ENCODE results near the gene NSMCE1.
"Not testable (repeated sequence)": the region's sequence is repeated elsewhere in the genome, so short reads cannot be mapped to it uniquely, and the experiment has no call there.

The NSMCE1 gene

DNA sequence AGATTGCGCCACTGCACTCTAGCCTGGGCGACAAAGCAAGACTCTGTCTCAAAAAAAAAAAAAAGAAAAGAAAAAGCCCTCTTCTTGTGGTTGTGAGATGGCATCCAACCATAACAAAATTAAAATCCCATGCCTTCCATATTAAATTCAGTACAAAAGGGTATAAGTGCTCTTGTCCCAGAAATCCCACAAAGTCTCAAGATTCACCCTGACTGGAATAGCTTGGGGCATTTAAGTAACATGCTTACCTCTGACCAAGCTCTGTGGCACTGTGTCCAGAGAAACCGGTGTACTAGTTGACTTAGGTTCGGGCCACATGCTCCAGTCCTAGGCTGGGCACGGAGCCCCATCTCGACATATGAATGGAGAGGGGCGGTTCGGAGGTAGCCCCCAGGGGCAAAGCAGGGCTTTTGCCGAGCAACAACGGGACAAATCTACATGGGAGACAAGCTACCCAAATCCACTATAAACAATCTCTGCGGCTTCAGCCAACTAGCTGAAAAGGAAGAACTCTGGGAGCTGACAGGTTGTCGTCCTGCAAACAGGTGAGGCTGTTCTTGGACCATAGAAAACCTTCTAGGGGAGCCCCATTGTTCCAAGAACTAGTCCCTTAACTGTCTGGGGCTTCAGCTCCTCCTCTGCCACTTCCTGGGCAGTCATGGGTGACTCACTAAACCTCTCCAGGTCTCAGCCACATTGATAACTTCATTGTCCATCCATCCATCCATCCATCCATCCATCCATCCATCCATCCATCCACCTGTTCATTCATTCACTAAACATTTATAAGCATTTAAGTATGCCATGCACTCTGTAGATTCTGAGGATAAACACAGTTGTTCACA lies 34.9 kb upstream of the NSMCE1 start:
- no peak for DNase-seq (ENCODE audit: low read depth)

DNA sequence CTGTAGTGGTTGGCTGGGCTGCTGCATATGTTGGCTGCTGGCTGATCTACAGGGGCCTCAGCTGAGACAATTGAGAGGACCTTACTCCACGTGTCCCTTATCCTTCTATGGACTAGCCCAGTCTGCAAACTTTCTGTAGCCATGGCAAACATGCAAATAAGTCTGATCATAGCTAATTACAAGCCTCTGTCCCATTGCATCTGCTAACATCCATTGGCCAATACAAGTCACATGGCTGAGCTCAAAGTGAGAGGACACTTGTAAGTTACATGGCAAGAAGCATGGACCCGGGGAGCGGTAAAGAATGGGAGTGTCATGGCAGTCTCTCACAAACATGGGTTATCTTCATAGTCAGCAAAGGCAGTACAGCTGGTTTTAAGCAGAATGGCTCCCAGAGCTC lies 33.6 kb upstream of the NSMCE1 start:
- no peak for DNase-seq (ENCODE audit: low read depth)

DNA sequence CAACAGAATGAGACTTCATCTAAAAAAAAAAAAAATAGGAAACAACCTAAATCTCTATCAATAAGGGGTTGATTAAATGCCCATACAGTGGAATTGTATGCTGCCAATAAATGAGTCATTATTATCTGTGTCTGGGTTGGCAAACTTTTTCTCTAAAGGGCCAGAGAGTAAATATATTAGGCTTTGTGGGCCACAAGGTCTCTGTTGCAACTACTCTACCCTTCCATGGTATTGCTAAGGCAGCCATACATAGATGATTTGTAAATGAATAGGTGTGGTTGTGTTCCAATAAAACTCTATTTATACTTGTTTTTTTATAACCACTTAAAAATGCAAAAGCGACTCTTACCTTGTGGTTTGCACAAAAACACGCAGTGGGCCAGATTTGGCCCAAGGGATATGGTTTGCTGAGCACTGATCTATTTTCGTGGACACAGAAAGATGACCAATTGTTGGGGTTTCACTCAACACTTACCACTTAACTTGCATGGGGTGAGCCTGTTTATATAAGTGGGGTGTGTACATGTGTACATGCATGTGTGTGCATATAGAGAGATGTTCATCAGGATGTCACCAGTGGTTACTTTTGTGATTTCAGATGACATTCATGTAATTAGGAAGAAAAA lies 32.8 kb upstream of the NSMCE1 start:
- no peak for DNase-seq (ENCODE audit: low read depth)

DNA sequence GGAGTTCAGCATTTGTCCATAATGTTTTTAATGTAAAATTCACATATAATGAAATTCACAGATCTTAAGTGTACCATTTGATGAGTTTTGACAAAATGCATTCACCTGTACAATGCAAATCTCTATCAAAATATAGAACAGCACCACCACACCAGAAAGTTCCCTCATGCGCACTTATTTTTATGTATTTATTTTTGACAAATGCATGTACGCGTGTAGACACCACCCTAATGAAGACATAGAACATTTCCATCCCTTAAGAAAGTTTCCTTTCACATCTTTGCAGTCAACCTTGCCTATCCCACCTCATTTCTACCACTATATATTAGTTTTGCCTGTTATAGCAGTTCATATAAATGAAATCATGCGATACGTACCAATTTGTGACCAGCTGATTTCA lies 29.6 kb upstream of the NSMCE1 start:
- no peak for DNase-seq (ENCODE audit: low read depth)

DNA sequence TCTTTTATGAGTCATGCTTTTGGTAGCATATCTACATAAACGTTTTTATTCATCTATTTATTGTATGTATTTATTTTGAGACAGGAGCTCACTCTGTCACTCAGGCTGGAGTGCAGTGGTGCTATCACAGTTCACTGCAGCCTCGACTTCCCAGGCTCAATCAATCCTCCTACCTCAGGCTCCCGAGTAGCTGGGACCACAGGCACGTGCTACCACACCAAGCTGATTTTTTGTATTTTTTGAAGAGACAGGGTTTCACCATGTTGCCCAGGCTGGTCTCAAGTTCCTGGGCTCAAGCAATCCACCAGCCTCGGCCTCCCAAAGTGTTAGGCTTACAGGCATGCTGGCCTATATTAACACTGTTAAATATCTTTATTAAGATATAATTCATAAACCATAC lies 24.8 kb upstream of the NSMCE1 start:
- DNase-seq (ENCODE audit: low read depth) = no peak

DNA sequence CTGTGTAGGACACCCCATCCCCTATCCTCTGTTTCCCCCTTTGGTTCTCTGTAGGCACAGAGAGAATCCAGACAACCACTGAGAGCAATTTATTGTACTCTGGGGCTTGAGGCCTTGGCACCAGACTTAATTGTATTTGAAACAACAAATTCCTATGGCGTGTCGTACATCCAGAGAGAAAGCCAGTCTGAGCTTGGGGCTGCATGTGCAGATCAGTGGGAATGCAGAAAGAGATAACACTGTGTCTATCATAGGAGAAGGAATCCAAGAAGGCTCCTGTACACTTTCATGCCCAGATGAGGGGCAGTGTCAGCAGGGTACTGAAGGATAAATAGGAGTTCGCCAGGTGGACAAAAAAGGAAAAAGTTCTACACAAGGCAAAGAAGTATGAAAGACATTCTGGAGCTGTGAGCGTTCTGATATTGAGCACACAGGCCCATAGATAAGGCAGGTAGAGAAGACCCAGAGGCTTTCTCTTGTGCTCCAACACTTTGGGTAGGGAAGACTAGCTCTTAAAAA lies 23.2 kb upstream of the NSMCE1 start:
- DNase-seq (ENCODE audit: low read depth) = no peak

DNA sequence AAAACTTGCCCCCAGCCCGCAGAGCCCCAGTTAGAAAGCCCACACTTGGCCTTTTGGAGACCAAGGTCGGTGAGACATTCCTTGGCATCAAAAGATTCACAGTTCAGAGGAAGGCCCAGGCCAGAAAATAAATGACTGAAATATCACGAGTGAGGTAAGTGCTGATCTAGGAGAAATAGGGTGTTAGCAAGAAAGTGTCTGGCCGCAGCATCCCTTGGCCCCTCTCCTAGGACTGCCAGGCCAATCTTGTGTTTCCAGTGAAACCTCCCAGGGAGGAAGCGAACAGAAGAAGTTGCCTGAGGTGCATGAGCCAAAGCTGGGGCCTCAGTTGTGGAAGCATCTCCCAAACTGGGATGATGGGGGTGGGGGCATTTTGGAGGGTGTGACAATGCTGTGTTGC lies 22.5 kb upstream of the NSMCE1 start:
- DNase-seq (ENCODE audit: low read depth) = no peak

DNA sequence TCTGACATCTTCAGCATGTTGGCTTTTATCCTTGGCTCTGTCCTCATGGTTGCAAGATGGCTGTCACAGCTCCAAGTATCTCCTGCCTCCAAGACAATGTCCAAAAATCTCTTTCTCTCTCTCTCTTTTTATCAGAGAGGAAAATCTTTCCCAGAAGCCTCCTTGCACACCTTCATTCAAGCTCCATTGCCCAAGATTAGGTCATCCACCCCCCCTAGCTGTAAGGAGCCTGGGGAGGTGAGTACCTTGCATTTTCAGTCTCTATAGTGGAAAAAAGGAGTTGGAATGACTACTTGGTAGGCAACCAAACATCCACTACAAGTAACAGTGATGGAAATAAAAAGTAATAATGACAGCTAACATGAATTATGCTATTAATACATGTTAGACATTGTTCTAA lies 22.0 kb upstream of the NSMCE1 start:
- no peak for DNase-seq (ENCODE audit: low read depth)

DNA sequence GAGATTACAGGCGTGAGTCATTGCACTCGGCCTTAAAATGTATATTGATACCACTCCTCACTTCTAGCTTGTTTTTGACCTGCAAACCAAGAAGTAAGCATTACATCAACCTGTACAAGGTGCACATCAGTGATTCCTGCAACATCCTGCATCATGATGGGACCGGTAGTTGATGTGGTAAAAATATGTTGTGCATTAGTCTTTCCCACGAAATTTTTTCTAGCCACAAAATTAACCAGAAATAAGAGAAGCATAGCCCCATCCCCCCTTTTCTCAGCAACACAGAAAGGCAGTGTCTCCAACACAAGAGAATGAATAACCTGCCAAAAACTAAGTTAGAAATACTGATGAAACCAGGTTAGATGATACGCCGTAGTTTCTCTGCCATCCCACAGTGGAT lies 21.1 kb upstream of the NSMCE1 start:
- DNase-seq (ENCODE audit: low read depth) = no peak

DNA sequence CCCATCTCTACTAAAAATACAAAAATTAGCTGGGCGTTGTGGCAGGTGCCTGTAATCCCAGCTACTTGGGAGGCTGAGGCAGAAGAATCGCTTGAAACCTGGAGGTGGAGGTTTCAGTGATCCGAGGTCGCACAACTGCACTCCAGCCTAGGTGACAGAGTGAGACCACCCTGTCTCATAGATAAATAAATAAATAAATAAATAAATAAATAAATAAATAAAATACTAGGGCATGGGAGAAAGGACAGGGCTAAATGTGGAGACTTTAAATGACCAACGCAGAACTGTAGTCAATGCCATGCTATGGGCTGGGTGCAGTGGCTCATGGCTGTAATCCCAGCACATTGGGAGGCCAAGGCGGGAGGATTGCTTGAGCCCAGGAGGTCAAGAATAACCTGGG lies 19.7 kb upstream of the NSMCE1 start:
- DNase-seq (ENCODE audit: low read depth) = not testable (repeated sequence)

DNA sequence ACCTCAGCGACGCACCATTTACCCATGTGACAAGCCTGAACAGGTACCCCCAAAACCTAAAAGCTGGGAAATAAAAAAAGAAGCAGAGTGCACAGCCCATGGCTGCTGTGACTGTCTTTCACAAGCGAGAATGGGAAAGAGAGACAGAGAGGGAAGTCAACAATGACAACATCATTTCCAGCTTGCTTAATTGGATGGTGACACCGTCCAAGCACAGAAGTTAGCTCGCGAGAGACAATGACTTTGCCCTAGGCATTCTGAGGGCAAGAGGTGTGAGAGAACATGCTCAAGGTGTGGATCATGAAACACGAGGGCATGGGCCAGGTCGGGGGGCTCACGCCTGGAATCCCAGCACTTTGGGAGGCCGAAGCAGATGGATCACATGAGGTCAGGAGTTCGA lies 19.3 kb upstream of the NSMCE1 start:
- DNase-seq (ENCODE audit: low read depth) = no peak

DNA sequence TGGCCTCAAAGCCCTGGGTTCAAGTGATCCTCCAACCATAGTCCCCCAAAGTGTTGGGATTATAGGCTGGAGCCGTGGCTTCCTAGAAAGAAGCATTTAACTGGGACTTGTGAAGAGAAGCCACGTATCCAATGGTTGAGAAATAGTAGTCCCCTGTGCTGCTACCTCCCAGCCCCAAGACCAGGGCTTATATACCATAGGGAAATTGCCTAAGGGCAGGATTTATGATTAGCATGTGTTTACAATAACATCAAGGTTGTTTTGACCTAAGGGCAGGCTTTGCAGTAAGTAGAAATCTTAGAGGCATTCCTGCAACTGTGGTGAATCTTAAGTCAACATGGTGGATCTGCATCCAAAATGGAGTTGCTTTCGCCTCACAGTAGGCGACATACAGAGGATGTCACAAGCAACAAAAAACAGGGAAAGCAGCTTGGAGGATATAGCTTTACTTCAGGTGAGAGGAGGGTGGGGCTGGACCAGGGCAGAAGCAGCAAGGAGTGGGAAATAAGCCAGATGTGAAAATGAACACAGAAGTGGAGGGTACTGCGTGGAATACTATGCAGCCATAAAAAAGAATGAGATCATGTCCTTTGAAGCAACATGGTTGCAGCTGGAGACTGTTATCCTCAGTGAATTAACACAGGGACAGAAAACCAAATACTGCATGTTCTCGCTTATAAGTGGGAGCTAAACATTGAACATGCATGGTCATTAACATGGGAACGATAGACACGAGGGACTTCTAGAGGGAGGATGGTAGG lies 18.7 kb upstream of the NSMCE1 start:
- no peak for DNase-seq (ENCODE audit: low read depth)

DNA sequence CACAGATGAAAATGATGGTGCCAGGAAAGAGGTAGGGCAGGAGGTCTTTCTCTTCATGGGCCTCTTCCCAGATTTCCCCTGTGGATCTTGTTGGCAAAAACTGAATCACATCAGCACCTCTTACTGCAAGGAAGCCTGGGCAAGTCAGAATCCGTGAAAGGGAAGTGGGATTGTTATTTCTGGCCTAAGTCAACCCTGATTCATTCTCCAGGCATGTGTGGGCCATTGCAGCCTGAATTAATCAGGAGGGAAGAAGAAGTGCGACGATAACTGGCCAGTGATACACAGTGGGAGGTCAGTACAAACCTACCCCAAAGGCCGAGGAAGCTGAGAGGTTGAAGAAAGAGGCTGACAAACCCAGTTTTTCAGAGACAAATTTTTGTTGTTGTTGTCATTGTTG lies 17.9 kb upstream of the NSMCE1 start:
- DNase-seq (ENCODE audit: low read depth) = no peak

DNA sequence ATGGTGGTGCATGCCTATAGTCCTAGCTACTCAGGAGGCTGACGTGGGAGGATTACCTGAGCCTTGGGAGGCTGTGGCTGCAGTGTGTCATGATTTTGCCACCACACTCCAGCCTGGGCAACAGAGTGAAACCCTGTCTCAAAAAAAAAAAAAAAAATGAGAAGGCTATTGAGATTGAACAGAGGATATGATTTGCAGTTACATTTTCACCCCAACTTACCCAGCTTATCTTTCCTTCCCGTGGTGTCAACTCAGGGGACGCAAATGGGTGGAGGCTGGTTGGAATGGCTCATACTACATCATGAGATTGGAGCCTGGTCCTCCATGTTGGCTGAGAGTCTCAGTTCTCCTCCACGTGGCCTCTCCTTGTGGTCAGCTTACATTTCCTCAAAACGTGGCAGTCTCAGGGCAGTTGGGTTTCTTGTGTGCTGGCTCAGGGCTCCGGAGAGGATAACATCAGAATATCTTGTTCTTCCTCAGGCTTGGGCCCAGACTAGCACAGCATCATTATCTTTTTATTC lies 17.2 kb upstream of the NSMCE1 start:
- DNase-seq (ENCODE audit: low read depth) = no peak

DNA sequence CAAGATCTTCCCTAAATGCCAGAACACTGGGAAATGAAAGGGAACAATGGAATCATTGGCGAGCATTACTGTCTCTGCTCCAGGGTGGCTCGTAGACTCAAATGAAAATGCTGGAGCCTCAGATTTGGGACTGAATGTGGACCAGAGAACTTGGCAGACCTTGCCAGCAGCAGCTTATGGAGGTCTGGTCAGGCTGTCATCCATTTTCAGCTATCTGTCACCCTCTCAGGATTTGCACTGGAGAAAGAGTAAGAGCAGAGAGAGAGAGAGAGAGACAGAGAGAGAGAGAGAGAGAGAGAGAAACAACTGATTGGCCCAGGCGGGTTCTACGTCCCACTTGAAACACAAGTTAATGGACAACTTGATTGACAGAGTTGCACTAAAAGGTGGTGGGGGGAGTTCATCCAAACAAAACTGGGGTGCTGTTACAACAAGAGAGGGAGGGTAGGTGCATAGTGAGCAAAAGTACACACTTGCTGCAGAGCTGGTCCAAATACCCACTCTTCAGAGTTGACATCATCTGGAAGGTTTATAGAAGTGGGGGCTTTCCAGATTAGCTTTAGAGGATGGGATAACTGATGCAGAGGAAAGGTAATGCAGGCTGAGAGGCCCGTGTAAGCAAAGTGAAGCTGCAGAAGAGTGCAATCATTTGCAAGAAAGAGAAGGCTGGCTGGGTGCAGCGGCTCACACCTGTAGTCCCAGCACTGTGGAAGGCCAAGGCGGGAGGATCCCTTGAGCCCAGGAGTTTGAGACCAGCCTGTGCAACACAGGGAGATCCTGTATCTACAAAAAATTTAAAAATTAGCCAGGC lies 16.5 kb upstream of the NSMCE1 start:
- no peak for DNase-seq (ENCODE audit: low read depth)

DNA sequence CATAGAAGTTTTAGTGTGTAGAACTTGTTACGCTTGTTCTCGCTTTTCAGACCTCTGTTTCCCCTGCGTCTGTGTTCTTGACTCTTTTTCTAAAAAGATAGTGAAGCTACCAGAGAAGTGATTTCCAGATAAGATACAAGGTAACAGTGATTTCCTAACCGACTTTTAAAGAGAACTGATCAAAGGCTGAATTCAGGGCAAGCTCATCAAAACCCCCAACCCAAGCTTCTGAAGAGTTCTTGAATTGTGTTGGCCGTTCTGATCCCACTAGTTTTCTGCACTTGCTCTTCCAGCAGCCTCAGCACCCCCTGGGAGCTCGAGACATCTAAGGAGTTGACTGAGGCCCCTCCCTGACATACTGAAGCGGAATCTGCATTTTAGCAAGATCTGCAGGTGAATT lies 12.7 kb upstream of the NSMCE1 start:
- DNase-seq (ENCODE audit: low read depth) = no peak

DNA sequence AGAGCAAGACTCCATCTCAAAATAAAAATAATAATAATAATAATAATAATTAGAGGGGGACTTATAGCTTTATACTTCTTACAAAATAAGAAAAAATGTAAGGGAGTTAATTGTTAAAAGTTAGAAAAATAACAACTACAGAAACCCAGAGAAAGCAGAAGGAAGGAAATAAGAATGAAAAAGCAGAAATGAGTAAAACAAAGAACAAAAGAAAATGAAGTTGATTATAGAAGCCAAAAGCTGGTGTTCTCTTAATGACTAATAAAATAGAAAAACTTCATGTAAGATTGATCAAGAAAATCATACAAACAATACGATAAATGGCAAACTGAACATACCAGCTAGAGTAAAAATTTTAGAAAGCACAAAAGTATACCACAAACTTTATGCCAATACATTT lies 6.8 kb upstream of the NSMCE1 start:
- DNase-seq (ENCODE audit: low read depth) = no peak

DNA sequence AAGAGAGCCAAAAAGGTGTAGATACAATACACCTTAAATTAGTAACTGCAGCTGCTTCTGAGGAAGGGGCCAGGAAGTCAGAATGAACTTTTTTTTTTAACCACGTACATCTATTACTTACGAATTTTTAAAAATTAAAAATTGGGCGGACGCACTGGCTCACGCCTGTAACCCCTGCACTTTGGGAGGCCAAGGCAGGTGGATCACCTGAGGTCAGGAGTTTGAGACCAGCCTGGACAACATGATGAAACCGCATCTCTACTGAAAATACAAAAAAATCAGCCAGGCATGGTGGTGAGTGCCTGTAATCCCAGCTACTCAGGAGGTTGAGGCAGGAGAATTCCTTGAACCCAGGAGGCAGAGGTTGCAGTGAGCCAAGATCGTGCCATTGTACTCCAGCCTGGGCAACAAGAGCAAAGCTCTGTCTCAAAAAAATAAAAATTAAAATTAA lies 5.9 kb upstream of the NSMCE1 start:
- DNase-seq (ENCODE audit: low read depth) = not testable (repeated sequence)

DNA sequence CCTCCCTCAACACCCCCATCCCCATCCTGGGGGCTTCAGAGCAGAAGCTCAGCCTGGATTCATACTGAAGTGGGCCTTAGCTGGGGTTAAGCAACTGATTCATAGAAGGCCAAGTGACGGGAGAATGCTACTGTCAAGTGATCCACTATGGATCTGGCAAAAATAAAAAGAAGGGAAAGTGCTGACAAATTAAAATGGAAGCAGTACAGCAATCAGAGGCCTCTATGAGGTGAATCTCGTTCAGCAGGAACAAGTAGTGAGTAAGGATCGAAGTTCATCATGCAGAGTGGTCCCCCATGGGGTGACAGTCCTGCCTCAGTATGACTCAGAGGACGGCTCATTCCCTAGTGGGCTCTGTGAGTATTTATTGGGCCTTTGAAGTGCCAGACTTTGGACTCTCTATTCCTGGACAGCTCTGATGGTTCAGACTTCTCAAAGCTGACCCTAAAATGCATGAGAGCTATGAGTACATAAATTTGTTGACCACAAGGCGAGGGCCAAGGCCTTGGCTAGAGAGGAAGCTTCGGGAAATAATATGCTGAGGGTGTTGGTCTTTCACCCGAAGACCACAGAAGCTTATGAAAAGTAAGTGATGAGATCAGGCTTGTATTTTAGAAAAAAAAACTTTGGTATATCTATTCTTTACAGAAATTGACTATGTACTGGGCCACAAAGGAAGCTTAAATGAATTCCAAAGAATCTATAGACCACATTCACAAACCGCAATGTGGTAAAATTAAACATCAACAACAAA lies 5.3 kb upstream of the NSMCE1 start:
- no peak for DNase-seq (ENCODE audit: low read depth)

DNA sequence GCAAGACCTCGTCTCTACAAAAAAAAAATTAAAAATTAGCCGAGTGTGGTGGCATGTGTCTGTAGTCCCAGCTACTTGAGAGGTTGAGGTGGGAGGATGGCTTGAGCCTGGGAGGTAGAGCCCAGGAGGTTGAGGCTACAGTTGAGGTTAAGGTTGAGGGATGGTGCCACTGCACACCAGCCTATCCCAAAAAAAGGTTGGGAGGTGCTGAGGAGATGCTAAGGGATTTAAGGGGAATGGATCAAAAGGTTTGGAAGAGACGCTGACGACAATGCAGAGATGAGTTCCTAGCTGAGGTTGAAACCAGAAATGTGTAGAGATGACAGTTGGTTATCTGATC lies 4.7 kb upstream of the NSMCE1 start:
- DNase-seq (ENCODE audit: low read depth) = no peak

DNA sequence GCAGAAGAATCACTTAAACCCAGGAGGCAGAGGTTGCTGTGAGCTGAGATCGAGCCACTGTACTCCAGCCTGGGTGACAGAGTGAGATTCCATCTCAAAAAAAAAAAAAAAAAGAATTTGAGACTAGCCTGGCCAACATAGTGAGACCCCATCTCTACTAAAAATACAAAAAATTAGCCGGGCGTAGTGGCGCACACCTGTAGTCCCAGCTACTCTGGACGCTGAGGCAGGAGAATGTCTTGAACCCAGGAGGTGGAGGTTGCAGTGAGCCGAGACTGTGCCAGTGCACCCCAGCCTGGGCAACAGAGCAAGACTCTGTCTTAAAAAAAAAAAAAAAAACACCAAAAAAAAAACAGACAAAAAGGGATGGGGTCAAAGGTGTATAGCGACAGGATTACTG lies 4.1 kb upstream of the NSMCE1 start:
- not testable (repeated sequence) for DNase-seq (ENCODE audit: low read depth)

All from activated gamma-delta T cell treated with anti-CD3 and anti-CD28 coated beads, Interleukin-2, amount 50 U/mL, for 16 hours (primary cell).